Trophoblast cell (in vitro differentiated cells and primary cell): ENCODE measurements around the gene FRMPD1.

Source experiments
- DNase-seq, 2 donors: peaks; one replicate each; pipeline ENCODE4 v3.0.0-alpha.2; 2016
- H2AFZ ChIP-seq: 2 replicates; pipeline ENCODE4 v1.6.1; 2013; ENCODE audit warnings: low read length, moderate library complexity, mild to moderate bottlenecking; ENCODE audit not compliant: insufficient read depth, poor library complexity
- H2AK5ac ChIP-seq: 2 replicates; pipeline ENCODE4 v1.6.1; 2013; ENCODE audit warnings: mild to moderate bottlenecking, low read length
- H2BK120ac ChIP-seq: 2 replicates; pipeline ENCODE4 v1.6.1; 2013; ENCODE audit warnings: low read length, mild to moderate bottlenecking, moderate library complexity; ENCODE audit not compliant: insufficient read depth, poor library complexity
- H2BK12ac ChIP-seq: 2 replicates; pipeline ENCODE4 v1.6.1; 2013; ENCODE audit warnings: mild to moderate bottlenecking, low read length, moderate library complexity
- H2BK5ac ChIP-seq: 2 replicates; pipeline ENCODE4 v1.6.1; 2013; ENCODE audit warnings: low read length, low read depth, moderate library complexity, mild to moderate bottlenecking; ENCODE audit not compliant: poor library complexity
- H3K14ac ChIP-seq: 2 replicates; pipeline ENCODE4 v1.6.1; 2013; ENCODE audit warnings: mild to moderate bottlenecking, low read length
- H3K18ac ChIP-seq: 2 replicates; pipeline ENCODE4 v1.6.1; 2013; ENCODE audit warnings: mild to moderate bottlenecking, low read length
- H3K23ac ChIP-seq: 2 replicates; pipeline ENCODE4 v1.6.1; 2013; ENCODE audit warnings: low read length
- H3K27ac ChIP-seq: 2 replicates; pipeline ENCODE4 v1.5.1; 2013; ENCODE audit warnings: low read depth, mild to moderate bottlenecking, inconsistent platforms, low read length, moderate library complexity
- H3K27me3 ChIP-seq: 2 replicates; pipeline ENCODE4 v1.6.1; 2013; ENCODE audit warnings: inconsistent platforms, mild to moderate bottlenecking, low read length, moderate library complexity; ENCODE audit not compliant: insufficient read depth
- H3K36me3 ChIP-seq, 2 experiments: 1 replicate in 1 of 2; 2 replicates in 1 of 2; pipeline ENCODE4 v1.6.1; 2013; ENCODE audit warnings: low read length in 2 of 2, mild to moderate bottlenecking in 2 of 2, moderate library complexity in 1 of 2; ENCODE audit not compliant: insufficient read depth in 2 of 2, control insufficient read depth in 1 of 2
- H3K4ac ChIP-seq: 2 replicates; pipeline ENCODE4 v1.6.1; 2013; ENCODE audit warnings: low read depth, mild to moderate bottlenecking, low read length, moderate library complexity
- H3K4me1 ChIP-seq, 2 experiments: 1 replicate in 1 of 2; 2 replicates in 1 of 2; pipeline ENCODE4 v1.6.1; 2013; ENCODE audit warnings: low read length in 2 of 2, mild to moderate bottlenecking in 2 of 2, moderate library complexity in 1 of 2; ENCODE audit not compliant: insufficient read depth in 2 of 2, control insufficient read depth in 1 of 2
- H3K4me2 ChIP-seq: 2 replicates; pipeline ENCODE4 v1.6.1; 2013; ENCODE audit warnings: inconsistent platforms, mild to moderate bottlenecking, low read length, moderate library complexity
- H3K4me3 ChIP-seq: 2 replicates; pipeline ENCODE4 v1.5.1; 2013; ENCODE audit warnings: mild to moderate bottlenecking, low read depth, low read length, inconsistent platforms
- H3K79me1 ChIP-seq: one replicate; pipeline ENCODE4 v1.6.1; 2013; ENCODE audit warnings: low read length
- H3K79me2 ChIP-seq: 2 replicates; pipeline ENCODE4 v1.6.1; 2013; ENCODE audit warnings: low read length, mild to moderate bottlenecking; ENCODE audit not compliant: control insufficient read depth, insufficient read depth, poor library complexity
- H3K9ac ChIP-seq: 2 replicates; pipeline ENCODE4 v1.6.1; 2013; ENCODE audit warnings: mild to moderate bottlenecking, low read length
- H3K9me3 ChIP-seq: 2 replicates; pipeline ENCODE4 v1.6.1; 2013; ENCODE audit warnings: low read depth, mild to moderate bottlenecking, control low read depth, inconsistent platforms, low read length; ENCODE audit not compliant: insufficient read depth
- H4K12ac ChIP-seq: 2 replicates; pipeline ENCODE4 v1.6.1; 2013; ENCODE audit warnings: low read depth, mild to moderate bottlenecking, low read length, moderate library complexity
- H4K8ac ChIP-seq: 2 replicates; pipeline ENCODE4 v1.6.1; 2013; ENCODE audit warnings: low read depth, mild to moderate bottlenecking, low read length, moderate library complexity
- H4K91ac ChIP-seq: one replicate; pipeline ENCODE4 v1.6.1; 2013; ENCODE audit warnings: low read depth, mild to moderate bottlenecking, low read length, moderate library complexity
- WGBS: extraction: QIAGEN DNeasy Blood & Tissue Kit; methylation state at CpG from one replicate; pipeline ENCODE4 v1.1.7; 2013; ENCODE audit warnings: missing lambda C conversion rate; ENCODE audit not compliant: insufficient read length, insufficient coverage; ENCODE audit errors: extremely low coverage; 5-methylcytosine and 5-hydroxymethylcytosine counted together

The FRMPD1 gene

DNA sequence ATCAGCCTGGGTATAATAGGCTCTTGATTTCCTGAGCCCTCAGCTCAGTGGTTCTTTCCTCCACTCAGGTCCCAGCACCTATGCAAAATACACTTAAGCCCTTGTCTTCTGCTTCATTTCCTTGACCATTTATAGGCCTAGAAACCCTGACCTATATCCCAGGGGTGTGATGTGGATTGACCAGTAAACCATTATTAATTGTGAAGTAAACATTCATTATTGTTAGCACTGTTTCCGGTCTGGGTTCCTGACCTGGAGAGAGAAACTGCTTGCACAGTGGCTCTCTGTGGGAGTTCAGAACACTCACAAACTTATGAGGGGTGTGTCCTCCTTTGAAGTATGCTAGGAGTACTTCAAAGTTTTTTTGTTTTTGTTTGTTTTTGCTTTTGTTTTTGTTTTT is 38.8 kb upstream of the FRMPD1 start:
- H3K36me3 ChIP-seq: no peaks in the 10 kb centered on the region
- H3K4me3 ChIP-seq: no peak overlapping the region
- no peaks in the 10 kb centered on the region for H3K27me3 ChIP-seq

DNA sequence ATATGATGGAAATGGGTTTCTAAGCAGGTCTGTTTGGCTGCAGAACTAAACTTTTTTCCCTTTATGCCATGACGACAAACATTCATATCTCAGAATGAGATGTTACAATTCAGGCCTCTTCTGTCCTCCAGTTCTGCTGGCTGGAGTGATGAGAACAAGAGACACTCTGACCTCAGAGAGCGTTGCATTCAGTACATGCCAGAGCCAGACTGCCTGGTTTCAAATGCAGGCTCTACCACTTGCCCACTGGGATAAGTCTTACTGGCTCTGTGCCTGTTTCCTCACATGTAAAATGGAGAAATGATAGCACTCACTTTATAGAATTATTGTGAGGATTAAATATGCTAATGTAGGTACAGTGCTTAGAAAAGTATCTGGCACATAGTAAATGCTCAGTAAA is 33.6 kb upstream of the FRMPD1 start:
- H2BK120ac ChIP-seq: no peak overlapping the region
- H3K79me1 ChIP-seq: no peaks in the 10 kb centered on the region
- H3K9ac ChIP-seq: no peak overlapping the region
- H3K4me1 ChIP-seq: no peaks in the 10 kb centered on the region
- H4K12ac ChIP-seq: no peak overlapping the region
- H4K91ac ChIP-seq: no peak overlapping the region
- H3K4me2 ChIP-seq: no peak overlapping the region
- peak in 1 of 2 donors; percentile 18 for DNase-seq
- no peak overlapping the region for H2BK12ac ChIP-seq
- no peak overlapping the region for H3K4me3 ChIP-seq
- H2BK5ac ChIP-seq: no peak overlapping the region
- no peak overlapping the region for H3K23ac ChIP-seq
- no peaks in the 10 kb centered on the region for H3K36me3 ChIP-seq
- no peak overlapping the region for H3K27ac ChIP-seq
- H3K14ac ChIP-seq: no peak overlapping the region
- H2AFZ ChIP-seq: no peak overlapping the region
- H3K27me3 ChIP-seq: no peaks in the 10 kb centered on the region
- no peak overlapping the region for H3K18ac ChIP-seq
- H3K4ac ChIP-seq: no peak overlapping the region
- no peaks in the 10 kb centered on the region for H3K79me2 ChIP-seq
- H2AK5ac ChIP-seq: no peak overlapping the region
- no peaks in the 10 kb centered on the region for H3K9me3 ChIP-seq
- no CpG with 5 or more reads among the region's 2 CpGs for WGBS
- H4K8ac ChIP-seq: no peak overlapping the region

More for the DNA sequence above, 38.8 kb upstream of the FRMPD1 start:
- H3K9me3 ChIP-seq: no peaks in the 10 kb centered on the region
- H2BK5ac ChIP-seq: no peak overlapping the region
- H2BK120ac ChIP-seq: no peak overlapping the region
- H4K12ac ChIP-seq: no peak overlapping the region
- H4K8ac ChIP-seq: no peak overlapping the region
- no peak overlapping the region for H3K18ac ChIP-seq
- no peak overlapping the region for H3K4ac ChIP-seq
- no peaks in the 10 kb centered on the region for H3K79me1 ChIP-seq
- H3K14ac ChIP-seq: no peak overlapping the region
- DNase-seq: no peak
- H3K4me1 ChIP-seq: no peaks in the 10 kb centered on the region
- no peak overlapping the region for H3K4me2 ChIP-seq
- no peak overlapping the region for H2BK12ac ChIP-seq
- no peaks in the 10 kb centered on the region for H3K79me2 ChIP-seq
- no peak overlapping the region for H4K91ac ChIP-seq
- no peak overlapping the region for H3K27ac ChIP-seq
- no CpG with 5 or more reads among the region's 1 CpG for WGBS
- no peak overlapping the region for H3K9ac ChIP-seq
- no peak overlapping the region for H2AFZ ChIP-seq
- no peak overlapping the region for H3K23ac ChIP-seq
- no peak overlapping the region for H2AK5ac ChIP-seq

DNA sequence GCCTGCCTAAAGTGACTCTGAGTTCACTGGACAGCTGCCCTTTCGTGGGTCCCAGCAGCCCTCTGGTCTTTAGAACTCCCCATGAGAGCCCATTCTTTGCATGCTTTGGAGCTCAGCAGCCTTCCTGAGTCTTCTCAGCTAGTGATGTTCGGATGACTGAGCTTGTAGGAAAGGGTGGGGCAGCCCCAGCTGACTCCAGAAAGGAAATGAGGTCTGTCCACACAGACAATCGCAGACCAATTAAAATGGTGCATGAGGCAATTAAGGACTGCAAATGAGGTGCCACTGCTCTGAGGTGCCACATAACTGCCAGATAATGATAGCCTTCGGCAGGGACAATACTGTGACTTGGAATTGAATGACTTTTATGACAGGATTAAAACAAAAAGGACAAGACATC is 32.9 kb upstream of the FRMPD1 start:
- Histone ChIP-seq H3K4me3 (no peak overlapping the region), H3K14ac (no peak overlapping the region), H3K79me1 (no peaks in the 10 kb centered on the region), H4K8ac (no peak overlapping the region), H3K9ac (no peak overlapping the region), H3K4me2 (no peak overlapping the region), H3K23ac (no peak overlapping the region), H3K79me2 (no peaks in the 10 kb centered on the region), H3K36me3 (no peaks in the 10 kb centered on the region), H2BK12ac (no peak overlapping the region), H4K12ac (no peak overlapping the region), H2BK120ac (no peak overlapping the region), H2BK5ac (no peak overlapping the region), H3K18ac (no peak overlapping the region), H3K4ac (no peak overlapping the region), H2AK5ac (no peak overlapping the region), H3K4me1 (no peaks in the 10 kb centered on the region), H3K9me3 (no peaks in the 10 kb centered on the region), H3K27me3 (no peaks in the 10 kb centered on the region), H2AFZ (no peak overlapping the region), H3K27ac (no peak overlapping the region), H4K91ac (no peak overlapping the region)
- no CpG with 5 or more reads among the region's 4 CpGs for WGBS
- peak in 1 of 2 donors; percentile 22 for DNase-seq

DNA sequence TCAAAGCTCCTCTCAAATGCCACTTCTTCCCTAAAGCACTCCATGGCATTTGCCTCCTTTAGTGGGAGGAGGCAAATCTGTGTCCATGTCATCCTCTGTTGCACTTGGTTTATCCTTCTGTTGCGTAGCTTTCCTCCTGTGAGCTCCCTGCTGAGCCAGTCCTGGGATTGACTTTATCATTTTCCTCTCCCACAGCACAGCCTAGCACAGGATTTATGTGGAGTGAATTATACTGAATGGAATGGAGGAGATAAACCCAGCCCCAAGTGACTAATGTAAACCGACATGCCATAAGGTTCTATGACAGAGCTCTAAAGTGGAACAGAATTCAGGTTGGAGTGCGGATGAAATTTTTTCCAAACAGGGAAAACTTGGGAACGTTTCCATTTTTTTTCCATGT is 31.9 kb upstream of the FRMPD1 start:
- no peak overlapping the region for H2BK12ac ChIP-seq
- DNase-seq: peak in 1 of 2 donors; percentile 49
- no CpG with 5 or more reads among the region's 4 CpGs for WGBS
- no peak overlapping the region for H3K23ac ChIP-seq
- no peak overlapping the region for H2BK120ac ChIP-seq
- H3K4ac ChIP-seq: no peak overlapping the region
- no peaks in the 10 kb centered on the region for H3K79me2 ChIP-seq
- no peak overlapping the region for H3K9ac ChIP-seq
- no peak overlapping the region for H3K4me2 ChIP-seq
- H3K18ac ChIP-seq: no peak overlapping the region
- no peak overlapping the region for H4K8ac ChIP-seq
- no peak overlapping the region for H2BK5ac ChIP-seq
- H3K36me3 ChIP-seq: no peaks in the 10 kb centered on the region
- no peak overlapping the region for H2AFZ ChIP-seq
- H3K14ac ChIP-seq: no peak overlapping the region
- no peaks in the 10 kb centered on the region for H3K27me3 ChIP-seq
- no peak overlapping the region for H2AK5ac ChIP-seq
- H3K4me1 ChIP-seq: no peaks in the 10 kb centered on the region
- no peaks in the 10 kb centered on the region for H3K79me1 ChIP-seq
- no peak overlapping the region for H3K27ac ChIP-seq
- H3K9me3 ChIP-seq: no peaks in the 10 kb centered on the region
- H4K12ac ChIP-seq: no peak overlapping the region
- no peak overlapping the region for H3K4me3 ChIP-seq
- H4K91ac ChIP-seq: no peak overlapping the region
